ENCODE results near the gene SLC25A42. TPM values are rescaled to one million over a fixed set of nuclear protein-coding genes. Genes with fewer than 3 reads are reported as not detected.
"Not testable (repeated sequence)": the region's sequence is repeated elsewhere in the genome, so short reads cannot be mapped to it uniquely, and the experiment has no call there.

The SLC25A42 gene
- total RNA-seq, 4 donors from 2014 or later: 12.3 to 85.3 (median 37.1) TPM

- in situ Hi-C loops (cut with MboI; ENCODE audit: low sequenced_read_pairs in 4 of 4): no loop called here
- Histone ChIP-seq H3K36me3 (peaks cover 0 to 15% of the 10 kb centered on the region in 2 donors), H3K9me3 (no peaks in the 10 kb centered on the region), H3K4me3 (no peak overlapping the region), H3K4me1 (peaks cover 3% of the 10 kb centered on the region in 2 donors), H3K27ac (no peak overlapping the region), H3K27me3 (no peaks in the 10 kb centered on the region)
- ATAC-seq (no peak), DNase-seq (no peak)
- intact Hi-C loops (cut with DNase I; ENCODE audit: low total_unique reads): no loop called here
- TF ChIP-seq CTCF (IDR thresholded peaks at IDR 0.05 in 4 of 5, conservative IDR thresholded peaks at IDR 0.05 in 1 of 5) (no peak), POLR2A (IDR thresholded peaks at IDR 0.05) (no peak)
Observed at GRCh38 chr19:19096641-19097627, 33.1 kb downstream of the SLC25A42 start.

GRCh38 chr19:19098084-19098702 is 34.4 kb downstream of the SLC25A42 start:
- Histone ChIP-seq H3K27ac (no peak overlapping the region), H3K27me3 (no peaks in the 10 kb centered on the region), H3K4me1 (peaks cover 3% of the 10 kb centered on the region in 2 donors), H3K9me3 (no peaks in the 10 kb centered on the region), H3K4me3 (no peak overlapping the region), H3K36me3 (peaks cover 0 to 15% of the 10 kb centered on the region in 2 donors)
- ATAC-seq (no peak), DNase-seq (no peak)
- TF ChIP-seq CTCF (IDR thresholded peaks at IDR 0.05 in 4 of 5, conservative IDR thresholded peaks at IDR 0.05 in 1 of 5) (no peak), POLR2A (IDR thresholded peaks at IDR 0.05) (no peak)
- in situ Hi-C loops (cut with MboI; ENCODE audit: low sequenced_read_pairs in 4 of 4) (no loop called here), intact Hi-C loops (cut with DNase I; ENCODE audit: low total_unique reads) (no loop called here)

- Histone ChIP-seq H3K27me3 (no peaks in the 10 kb centered on the region), H3K27ac (no peak overlapping the region), H3K4me1 (peaks cover 3% of the 10 kb centered on the region in 2 donors), H3K4me3 (no peak overlapping the region), H3K36me3 (peaks cover 0 to 15% of the 10 kb centered on the region in 2 donors), H3K9me3 (no peaks in the 10 kb centered on the region)
- DNase-seq (no peak), ATAC-seq (peak in 1 of 2 donors; percentile 35)
- in situ Hi-C loops (cut with MboI; ENCODE audit: low sequenced_read_pairs in 4 of 4): no loop called here
- TF ChIP-seq POLR2A (IDR thresholded peaks at IDR 0.05): no peak
- no peak for TF ChIP-seq CTCF (IDR thresholded peaks at IDR 0.05 in 4 of 5, conservative IDR thresholded peaks at IDR 0.05 in 1 of 5)
- intact Hi-C loops (cut with DNase I; ENCODE audit: low total_unique reads): no loop called here
Observed at GRCh38 chr19:19098703-19099632, 35.2 kb downstream of the SLC25A42 start.

- in situ Hi-C loops (cut with MboI; ENCODE audit: low sequenced_read_pairs in 4 of 4): no loop called here
- DNase-seq: no peak
Observed at GRCh38 chr19:19101540-19101939, 37.7 kb downstream of the SLC25A42 start.

GRCh38 chr19:19102566-19102965 is 38.8 kb downstream of the SLC25A42 start:
- DNase-seq; H3K27ac ChIP-seq; ATAC-seq; H3K4me1 ChIP-seq; in situ Hi-C loops (cut with MboI; ENCODE audit: low sequenced_read_pairs in 4 of 4); H3K9me3 ChIP-seq; intact Hi-C loops (cut with DNase I; ENCODE audit: low total_unique reads); H3K4me3 ChIP-seq; H3K27me3 ChIP-seq: not testable (repeated sequence)
- peaks cover 0 to 20% of the 10 kb centered on the region in 2 donors for H3K36me3 ChIP-seq

More at GRCh38 chr19:19101540-19101939, 37.7 kb downstream of the SLC25A42 start:
- Histone ChIP-seq H3K9me3 (no peaks in the 10 kb centered on the region), H3K4me1 (no peaks in the 10 kb centered on the region), H3K27ac (no peak overlapping the region), H3K36me3 (peaks cover 0 to 23% of the 10 kb centered on the region in 2 donors), H3K4me3 (no peak overlapping the region), H3K27me3 (no peaks in the 10 kb centered on the region)
- TF ChIP-seq CTCF (IDR thresholded peaks at IDR 0.05 in 4 of 5, conservative IDR thresholded peaks at IDR 0.05 in 1 of 5) (no peak), POLR2A (IDR thresholded peaks at IDR 0.05) (no peak)
- no peak for ATAC-seq
- intact Hi-C loops (cut with DNase I; ENCODE audit: low total_unique reads): no loop called here
